Kidney capillary endothelial cell (primary cell): ENCODE data around the gene HIBADH.
"Not testable (repeated sequence)": the region's sequence is repeated elsewhere in the genome, so short reads cannot be mapped to it uniquely, and the experiment has no call there.

ENCODE experiments used
- DNase-seq: peaks from one replicate; pipeline ENCODE4 v3.0.0-alpha.2; 2018; ENCODE audit warnings: low spot score

The HIBADH gene

DNA sequence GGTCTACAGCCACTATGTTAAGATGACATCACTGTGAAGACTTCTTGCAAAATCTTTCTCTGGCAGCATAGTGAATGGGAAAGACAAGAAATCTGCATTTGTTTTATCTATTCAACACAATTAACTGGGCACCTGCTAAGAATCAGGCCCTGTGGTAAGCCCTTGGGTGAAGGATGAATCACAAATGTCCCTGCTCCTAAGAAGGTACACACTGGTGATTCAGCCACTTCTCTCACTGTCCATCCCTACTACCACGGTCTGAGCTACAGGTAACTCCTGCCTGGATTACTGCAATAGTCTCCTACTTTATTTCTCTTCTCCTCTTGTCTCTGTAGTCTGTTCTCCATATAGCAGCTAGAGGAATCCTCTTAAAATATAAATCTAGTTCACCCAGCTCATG, 116.1 kb downstream of the HIBADH start:
- DNase-seq, result no peak

DNA sequence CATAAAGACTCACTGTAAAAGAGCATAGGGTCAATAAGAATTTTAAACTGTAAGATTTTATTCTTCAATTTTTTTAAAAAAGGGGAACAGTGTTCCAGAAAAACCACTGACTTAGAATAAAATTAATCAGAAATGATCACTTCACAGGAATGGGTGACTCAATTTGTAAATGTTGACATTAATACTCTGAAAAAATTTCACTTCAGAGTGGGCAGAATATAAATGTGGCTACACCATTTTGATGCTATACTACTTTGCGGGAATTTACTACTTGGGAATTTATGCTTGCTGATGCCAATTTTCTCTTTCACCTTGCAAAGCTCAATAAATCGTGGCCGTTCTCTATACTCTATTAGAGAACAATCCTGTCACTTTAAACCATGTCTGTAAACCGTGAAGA, 126.9 kb downstream of the HIBADH start:
- DNase-seq, result no peak

DNA sequence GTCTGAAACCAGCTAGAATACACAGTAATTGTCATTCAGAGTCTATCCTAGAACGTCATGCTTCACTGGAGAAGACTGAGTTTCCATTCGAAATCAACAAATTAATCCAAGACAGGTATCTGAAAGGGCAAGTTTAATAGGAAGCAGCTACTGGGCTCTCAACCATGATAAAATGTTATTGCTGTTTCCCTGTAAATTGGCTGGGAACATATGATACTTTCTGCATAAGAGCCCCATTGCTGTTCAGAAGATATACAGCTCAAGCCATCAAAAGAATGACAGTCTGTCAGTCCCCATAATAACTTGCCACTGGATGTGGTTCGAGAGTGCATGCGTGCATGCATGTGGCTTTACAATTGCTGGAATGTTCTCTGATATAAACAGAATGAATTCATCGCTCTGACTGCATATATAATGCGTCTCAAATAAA, 129.0 kb downstream of the HIBADH start:
- no peak for DNase-seq

DNA sequence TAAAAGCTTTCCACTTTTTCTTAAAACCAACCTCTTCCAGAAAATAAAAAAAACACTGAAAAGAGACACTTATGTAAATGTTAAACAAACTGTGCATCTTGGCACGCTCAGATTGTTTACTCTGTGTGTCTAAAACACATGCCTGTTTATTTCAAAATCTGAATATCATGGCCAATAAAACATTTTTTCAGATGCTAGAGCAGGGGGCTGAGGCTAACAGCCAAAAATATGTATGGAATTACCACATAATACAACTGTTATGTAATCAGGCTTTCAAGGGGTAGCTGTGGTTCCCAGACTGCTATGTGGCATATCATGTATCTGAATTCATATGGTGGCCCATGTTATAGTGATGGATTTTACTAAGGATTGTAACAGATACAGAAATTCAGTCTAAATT, 130.4 kb downstream of the HIBADH start:
- DNase-seq, result no peak

DNA sequence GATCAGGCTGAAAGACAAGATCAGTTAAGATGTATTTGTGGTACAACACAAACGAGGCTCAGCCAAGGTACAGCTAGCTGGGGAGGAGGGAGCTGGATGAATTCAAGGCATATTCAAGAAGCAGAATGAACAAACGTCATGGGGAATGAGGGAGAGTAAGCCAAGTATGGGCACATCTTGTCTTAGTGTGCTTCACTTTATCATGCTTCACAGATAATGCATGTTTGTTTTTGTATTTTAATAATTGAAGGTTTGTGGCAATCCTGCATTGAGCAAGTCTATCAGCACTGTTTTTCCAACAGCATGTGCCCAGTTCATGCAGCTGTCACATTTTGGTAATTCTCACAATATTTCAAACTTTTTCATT, 135.4 kb downstream of the HIBADH start:
- no peak for DNase-seq

DNA sequence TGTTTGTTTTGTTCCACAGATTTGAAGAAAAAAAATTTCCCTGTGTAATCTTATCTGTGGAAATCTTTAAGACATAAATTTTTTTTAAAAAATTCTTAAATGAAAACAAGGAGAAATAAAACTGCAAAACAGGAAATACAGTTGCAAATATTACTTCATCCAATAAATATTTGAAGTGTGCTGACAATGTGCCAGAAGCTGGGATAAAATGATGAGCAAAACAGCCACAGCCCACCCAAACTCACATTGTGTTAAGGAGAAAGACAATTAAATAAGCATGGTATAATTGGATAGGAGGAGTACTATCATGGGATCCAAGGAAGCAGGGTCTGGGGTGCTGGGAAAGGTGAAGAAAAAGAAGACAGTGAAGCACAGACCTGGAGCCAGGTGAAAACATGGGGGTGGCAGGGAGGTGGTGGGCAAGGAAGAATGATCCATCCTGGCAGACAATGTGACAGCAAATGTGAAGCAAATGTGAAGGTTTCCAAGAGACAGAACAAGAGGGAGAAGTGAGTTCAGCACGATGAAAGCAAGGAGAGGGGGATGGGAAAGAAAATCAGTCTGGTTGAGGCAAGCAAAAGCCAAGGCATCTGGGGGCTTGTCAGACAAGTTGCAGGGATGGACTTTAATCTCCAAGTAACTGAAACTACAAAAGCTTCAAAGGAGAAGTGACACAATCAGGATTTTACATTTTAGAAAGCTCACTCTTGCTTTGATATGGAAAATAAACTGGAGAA, 135.9 kb downstream of the HIBADH start:
- DNase-seq, result no peak

DNA sequence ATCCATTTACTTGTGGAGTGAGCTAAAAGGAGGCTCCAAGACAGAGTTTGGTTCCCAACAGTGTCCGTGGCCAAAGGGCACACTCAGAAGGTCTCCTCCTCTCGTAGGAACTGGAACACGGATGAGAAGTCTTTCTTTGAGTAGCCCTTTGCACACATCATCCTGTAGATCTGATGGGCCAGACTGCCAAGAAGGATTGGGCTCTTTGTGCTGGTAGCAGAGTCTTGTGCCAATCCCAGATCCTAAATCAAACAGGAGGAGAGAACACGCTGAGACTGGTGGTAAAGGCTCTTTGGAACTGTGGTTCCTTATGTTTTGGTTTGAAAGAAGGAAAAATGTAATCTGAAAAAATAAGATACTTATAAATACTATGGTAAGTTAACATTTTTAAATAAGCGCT, 136.6 kb downstream of the HIBADH start:
- DNase-seq, result no peak

DNA sequence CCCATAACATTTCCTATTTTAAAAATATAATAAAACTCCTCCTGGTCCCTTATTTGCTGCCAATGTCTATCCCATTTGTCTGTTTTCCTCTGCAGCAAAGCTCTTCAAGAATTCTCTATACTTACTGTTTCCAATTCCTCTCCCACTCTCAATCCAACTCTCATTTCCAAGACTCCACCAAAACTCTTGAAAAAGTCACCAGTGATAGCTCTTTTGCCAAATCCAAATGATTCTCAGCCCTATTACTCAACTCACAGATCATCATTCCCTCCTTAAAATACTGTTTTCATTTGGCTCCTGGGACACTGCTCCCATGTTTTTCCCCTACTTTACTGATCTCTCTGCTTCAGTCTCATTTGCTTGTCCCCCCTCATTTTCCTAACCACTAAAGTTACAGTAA, 139.4 kb downstream of the HIBADH start:
- no peak for DNase-seq

DNA sequence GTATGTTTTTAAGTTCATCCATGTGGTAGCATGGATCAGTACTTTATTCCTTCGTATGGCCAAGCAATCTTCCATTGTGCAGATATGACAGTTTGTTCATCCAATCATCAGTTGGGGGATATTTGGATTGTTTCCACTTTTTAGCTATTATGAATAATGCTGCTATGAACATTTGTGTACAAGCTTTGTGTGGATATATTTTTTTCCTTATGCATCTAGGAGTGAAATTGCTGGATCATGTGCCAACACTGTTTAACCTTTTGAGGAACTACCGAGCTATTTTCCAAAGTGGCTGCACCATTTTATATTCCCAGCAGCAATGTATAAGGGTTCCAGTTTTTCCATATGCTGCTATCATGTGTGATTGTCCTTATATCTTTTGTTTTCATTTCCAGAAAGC, 140.1 kb downstream of the HIBADH start:
- no peak for DNase-seq

DNA sequence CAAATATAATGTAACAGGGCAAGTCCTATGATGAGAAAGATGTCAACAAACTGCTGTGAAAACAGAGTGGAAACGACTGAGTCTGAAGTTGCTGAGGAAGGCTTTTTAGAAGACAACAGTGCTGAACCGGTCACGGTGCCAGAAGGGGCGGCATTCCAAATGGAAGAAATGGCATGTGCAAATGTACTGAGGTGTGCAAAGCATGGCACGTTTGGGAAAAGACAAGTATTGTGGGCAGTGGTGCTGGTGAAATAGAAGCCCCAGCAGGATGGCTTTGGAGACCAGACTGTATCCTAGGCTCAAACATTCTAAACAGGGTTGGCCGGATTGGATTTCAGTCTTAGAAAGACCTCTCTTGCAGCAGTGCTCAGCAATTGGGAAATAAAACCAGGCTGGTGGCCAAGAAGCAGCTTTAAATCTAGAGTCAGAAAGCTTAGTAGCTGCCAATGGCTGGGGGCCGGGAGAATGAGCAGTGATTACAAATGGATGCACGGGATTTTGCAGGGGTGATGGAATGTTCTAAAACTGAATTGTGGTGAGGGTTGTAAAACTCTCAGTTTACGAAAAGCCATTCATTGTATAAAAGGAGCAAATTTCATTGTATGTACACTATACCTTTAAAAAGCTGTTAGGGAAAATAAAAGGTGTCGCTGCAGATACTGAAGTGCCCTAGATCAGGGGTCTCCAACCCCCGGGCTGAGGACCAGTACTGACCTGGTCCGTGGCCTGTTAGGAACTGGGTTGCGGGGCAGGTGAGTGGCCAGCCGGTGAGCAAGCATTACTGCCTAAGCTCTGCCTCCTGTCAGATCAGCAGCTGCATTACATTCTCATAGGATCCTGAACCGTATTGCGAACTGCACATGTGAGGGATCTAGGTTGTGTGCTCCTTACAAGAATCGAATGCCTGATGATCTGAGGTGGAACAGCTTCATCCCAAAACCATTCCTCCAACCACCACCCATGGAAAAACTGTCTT, 141.6 kb downstream of the HIBADH start:
- DNase-seq, result no peak

DNA sequence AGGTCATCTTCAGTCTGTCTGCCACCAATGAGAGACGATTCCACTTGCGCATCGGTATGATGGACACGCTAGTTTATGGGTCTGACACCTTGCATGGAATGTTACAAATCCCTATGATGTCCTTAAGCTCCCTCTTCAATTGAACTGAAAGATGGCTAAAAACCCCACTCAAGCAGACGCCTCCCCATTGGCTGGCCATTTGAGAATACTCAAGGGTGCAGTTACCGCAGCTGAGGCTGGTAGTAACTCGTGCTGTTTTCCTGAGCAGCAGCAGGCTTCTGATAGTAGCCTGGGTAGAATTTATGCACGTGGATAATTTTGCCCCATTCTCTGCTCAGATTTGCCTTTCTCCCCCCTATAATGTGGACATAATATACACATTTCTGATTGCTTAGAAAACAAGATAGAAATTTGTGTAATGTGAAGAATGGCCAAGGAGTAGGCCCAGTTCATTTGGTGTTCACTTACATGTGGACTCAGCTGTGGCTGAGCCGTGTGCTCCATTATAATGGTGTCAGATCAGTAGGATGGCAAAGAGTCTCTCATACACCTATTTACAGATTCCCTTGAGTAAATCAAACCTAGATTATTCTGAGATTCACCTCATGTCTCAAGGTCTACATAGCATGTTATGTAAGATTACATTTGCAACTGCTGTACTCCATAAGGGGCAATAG, 142.8 kb downstream of the HIBADH start:
- DNase-seq, result no peak

DNA sequence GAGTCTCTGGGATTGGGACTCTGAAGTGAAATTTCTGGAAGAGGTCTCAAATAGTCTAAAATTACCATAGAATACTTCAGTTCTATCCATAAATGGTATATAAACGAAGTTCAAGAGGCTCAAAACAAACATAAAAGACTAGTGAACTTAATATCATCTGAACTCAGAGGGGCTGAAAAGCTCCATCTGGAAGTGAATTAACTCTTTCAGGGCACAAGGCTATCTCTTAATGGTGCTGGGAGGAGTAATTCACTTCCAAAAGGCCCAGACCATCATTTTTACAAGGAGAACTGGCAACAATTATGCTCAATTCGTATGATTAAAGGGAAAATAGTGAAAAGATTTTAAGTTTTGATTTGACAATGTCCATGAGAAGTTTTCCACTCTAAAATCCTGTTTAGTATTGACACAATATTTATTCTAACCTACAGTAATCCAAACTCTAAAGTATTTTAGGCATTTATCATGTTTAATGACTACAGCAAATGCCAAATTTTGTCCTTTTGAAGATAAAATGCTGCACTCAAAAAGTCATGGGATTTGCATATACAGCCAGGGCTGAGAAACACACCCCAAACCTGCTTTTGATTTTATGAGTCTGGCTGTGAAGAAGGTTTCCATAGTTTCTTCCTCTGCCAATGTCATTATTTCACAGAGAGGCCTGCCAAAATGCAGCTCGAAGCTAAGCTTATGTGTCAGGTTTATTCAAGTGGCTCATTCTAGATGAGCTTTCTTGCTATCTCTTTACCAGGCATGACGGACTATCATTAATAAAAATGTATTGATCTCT, 143.9 kb downstream of the HIBADH start:
- DNase-seq, result no peak

DNA sequence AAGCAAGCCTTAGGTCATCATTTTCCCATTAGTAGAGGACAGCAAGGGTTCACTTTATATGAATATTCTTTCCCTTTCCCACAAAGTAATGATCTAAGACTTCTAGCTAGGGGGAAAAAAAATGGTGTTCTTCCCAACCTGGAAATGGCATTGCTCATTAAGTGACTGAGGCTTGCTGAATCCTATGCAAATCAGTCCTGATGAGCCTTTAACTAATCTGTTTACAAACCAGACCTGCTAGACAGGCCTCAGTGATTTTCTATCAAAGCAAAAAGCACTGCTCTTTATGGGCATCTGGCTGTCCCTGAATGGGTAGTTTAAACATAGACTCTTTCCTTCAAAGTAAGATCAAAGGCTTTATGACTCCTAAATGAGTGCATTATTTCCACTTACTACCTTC, 146.3 kb downstream of the HIBADH start:
- DNase-seq, result no peak

DNA sequence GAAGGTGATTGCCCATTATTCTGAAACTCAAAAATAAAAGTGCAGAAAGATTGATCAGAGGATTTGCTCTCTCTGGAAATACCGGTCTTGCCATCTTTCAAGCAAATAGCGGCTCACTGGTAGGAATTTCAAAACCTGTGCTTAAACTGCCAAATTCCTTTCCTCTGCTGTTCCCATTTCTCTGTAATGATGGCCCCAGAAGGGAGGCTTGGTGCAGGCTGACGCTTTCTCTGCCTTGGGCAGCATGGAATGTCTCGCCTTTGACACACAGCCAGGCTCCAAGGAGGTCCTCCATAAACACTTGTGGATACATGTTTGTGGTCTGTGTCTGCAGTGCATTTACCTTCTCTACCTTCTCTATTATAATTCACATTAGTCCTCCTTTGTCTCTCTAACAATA, 146.8 kb downstream of the HIBADH start:
- DNase-seq, result no peak

DNA sequence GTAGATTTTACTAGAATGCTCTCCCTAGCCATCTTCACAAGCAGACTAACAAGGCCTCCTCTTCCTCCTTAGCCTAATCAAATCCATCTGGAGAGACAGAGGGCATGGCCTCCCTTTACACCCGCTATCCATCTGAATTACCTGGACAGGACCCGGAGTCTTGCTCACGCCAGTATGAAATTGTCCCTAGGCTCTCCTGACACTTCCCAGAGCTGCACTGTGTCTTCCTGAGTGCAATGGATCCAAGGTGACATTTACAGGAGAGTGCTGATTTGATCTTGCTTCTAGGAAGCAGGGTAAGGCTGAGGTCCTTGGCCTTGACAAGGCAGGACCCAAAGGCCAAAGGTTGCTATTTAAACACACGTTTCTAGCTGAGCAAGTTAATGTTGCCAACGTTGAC, 147.8 kb downstream of the HIBADH start:
- DNase-seq, result no peak

DNA sequence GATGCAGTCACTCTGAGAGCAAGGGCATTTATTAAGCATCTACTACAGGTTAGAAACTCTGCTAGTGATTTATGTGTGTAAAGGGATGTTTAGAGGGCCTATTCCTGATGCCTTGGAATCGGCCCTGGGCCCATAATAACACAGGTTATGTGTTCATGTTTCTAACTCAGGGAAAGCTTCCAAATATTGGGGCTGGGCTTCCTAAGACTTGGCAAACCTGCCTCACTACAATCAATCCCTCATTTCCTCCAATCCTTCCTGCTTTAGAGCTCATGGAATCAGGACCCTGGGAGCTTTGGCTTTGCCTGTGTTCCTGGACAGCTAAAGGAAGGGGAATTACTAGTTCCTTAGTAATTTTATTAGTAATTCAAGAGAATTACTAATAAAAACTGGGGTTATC, 148.8 kb downstream of the HIBADH start:
- no peak for DNase-seq

DNA sequence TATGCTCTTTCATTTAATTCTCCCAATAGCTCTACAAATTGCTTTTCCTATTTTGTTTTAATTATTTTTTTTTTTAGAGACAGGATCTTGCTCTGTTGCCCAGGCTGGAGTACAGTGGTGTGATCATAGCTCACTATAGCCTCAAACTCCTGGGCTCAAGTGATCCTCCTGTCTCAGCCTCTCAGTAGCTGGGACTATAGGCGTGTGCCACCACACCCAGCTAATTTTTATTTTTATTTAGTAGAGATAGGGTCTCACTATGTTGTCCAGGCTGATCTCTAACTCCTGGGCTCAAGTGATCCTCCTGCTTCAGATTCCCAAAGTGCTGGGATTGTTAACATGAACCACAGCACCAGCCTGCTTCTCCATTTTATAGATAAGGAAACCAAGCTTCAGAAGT, 151.3 kb downstream of the HIBADH start:
- not testable (repeated sequence) for DNase-seq

DNA sequence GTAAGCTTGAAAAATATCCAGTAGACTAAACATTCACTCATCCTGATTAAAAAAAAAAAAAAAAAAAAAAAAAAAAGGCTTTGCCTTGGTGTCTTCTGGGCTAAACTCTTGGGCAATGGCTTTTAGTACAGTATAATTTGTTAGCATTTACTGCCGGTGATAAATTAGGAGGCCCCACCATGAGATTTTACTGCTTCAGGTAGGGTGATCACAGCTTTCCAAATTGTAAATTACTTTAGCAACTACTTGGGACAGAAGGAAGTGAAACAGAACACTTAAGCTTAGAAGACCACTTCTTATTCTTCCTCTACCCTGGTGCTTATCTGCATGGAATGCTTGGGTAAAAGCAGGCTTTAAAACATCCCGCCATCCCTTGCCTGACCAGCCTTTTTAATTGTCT, 152.1 kb downstream of the HIBADH start:
- DNase-seq, result no peak

DNA sequence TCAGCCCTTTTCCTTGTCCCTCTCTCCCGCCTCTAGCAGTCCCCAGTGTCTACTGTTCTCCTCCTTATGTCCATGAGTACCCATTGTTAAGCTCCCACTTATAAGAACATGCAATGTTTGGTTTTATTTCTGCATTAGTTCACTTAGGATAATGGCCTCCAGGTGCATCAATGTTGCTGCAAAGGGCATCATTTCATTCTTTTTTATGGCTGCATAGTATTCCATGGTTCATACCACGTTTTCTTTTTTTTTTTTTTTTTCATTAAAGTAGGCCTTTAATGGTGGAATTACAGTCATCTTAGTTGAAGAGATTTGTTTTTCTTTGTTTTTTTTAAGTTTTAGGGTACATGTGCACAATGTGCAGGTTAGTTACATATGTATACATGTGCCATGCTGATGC, 160.8 kb downstream of the HIBADH start:
- DNase-seq, result not testable (repeated sequence)

DNA sequence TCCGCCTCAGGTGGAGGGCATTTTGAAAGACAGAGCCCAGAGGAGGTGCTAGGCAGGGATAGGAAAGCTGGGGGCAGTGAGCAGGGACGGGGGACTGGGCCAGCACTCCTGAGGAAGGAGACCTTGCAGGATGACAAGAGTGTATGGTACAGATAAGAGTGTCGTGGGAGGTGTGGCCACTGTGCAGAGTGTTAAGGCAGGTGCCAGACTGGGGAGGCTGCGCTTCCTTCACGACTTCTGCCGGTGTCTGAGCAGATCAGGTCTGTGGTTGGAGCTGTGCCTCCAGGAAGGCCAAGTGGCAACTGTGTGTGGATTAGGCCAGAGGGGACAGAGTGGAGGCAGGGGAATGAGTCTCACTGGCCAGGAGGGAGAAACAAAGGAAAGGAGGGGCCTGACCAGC, 161.7 kb downstream of the HIBADH start:
- no peak for DNase-seq

DNA sequence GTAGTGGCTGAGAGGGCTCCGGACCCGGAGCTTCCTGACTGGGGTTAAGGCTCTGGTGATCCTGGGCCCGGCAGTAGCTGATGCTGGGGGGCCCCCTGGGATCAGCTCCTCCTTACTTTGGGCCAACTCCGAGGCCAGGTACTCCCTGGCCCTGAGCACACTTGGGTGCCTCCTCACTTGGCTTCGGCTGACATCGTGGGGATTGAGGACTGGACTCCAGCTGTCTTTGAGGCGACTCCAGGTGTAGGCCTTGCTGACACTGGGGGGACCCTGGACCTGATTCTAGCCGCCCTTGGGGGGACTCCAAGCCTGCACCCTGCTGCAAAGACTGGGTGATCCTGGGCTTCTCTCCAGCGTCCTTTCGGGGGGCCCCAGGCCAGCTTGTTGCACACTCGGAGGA, 170.5 kb downstream of the HIBADH start:
- no peak for DNase-seq

DNA sequence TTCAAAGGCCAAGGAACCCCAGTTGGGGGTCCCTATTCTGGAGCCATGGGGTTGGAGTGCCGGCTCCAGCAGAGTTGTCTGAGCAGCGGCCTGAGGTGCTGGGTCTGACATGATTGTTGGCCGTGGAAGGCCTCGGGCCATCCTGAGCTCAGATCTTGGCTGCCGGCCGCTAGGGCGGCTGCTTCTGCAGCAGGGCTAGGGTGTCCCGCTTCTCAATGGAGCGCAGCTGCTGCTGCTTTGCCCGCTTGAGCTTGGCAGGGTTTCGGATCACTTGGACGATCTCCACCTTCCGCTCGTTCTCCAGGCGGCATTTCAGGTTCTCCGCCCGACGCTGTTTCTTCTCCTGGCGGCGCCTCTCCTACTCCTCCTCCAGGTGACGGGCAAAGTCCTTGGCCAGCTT, 171.1 kb downstream of the HIBADH start:
- DNase-seq, result no peak
